GM12864 (cell line): Measurements from ENCODE around the gene MCMBP.

Experiments used
- DNase-seq: peaks from one replicate; pipeline ENCODE4 v3.0.0-alpha.2; 2011; ENCODE audit warnings: low read depth
- H3K4me3 ChIP-seq: 2 replicates; pipeline ENCODE4 v1.5.1; 2011; ENCODE audit warnings: mild to moderate bottlenecking, low read depth, low read length, control low read depth
- TF ChIP-seq, protein P1 (sequence below): IDR thresholded peaks from 2 replicates; pipeline ENCODE4 v1.5.1; 2011; ENCODE audit warnings: low read depth, mild to moderate bottlenecking, moderate library complexity, low read length, control low read depth, inconsistent platforms; ENCODE audit errors: missing control alignments

The MCMBP gene

DNA sequence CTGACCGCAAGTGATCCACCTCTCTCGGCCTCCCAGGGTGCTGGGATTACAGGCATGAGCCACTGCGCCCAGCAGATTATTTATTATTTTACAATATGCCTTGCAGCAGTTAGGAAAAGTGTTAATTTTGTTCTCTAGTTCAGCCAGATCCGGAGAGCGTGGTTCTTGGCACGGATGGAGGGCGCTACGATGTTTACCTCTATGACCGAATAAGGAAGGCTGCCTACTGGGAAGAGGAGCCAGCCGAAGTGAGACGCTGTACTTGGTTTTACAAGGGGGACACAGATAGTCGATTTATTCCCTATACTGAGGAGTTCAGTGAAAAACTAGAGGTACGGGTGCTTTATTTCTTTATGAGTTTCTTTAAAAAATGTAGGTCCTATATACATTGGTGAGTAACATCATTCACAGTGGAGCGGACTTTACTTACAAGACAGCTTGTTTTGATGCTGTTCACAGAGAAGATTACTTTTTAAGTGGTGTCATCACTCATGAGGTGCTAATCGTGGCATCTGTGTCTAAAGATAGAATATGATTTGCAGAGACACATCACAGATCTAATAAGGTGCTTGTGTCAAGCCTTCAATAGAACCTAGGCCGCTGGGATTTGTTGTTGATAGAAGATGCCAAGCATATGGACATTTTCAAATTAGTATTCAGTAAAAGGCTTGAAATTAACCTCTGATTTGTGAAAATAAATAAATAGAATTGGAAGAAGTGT is 31.5 kb upstream of the MCMBP start:
- no peak overlapping the region for H3K4me3 ChIP-seq
- TF ChIP-seq, protein P1, sequence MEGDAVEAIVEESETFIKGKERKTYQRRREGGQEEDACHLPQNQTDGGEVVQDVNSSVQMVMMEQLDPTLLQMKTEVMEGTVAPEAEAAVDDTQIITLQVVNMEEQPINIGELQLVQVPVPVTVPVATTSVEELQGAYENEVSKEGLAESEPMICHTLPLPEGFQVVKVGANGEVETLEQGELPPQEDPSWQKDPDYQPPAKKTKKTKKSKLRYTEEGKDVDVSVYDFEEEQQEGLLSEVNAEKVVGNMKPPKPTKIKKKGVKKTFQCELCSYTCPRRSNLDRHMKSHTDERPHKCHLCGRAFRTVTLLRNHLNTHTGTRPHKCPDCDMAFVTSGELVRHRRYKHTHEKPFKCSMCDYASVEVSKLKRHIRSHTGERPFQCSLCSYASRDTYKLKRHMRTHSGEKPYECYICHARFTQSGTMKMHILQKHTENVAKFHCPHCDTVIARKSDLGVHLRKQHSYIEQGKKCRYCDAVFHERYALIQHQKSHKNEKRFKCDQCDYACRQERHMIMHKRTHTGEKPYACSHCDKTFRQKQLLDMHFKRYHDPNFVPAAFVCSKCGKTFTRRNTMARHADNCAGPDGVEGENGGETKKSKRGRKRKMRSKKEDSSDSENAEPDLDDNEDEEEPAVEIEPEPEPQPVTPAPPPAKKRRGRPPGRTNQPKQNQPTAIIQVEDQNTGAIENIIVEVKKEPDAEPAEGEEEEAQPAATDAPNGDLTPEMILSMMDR: no peak
- no peak for DNase-seq

DNA sequence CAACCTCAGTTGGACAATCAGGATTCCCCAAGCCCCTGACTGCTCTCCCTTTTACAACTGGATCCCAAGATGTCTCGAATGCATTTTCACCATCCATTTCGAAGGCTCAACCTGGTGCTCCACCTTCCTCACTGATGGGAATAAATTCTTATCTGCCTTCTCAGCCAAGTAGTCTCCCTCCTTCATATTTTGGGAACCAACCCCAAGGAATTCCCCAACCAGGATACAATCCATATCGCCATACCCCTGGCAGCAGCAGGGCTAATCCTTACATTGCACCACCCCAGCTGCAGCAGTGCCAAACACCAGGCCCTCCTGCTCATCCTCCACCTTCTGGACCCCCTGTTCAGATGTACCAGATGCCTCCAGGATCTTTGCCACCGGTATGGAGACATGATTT is 25.9 kb upstream of the MCMBP start:
- no peak for DNase-seq
- TF ChIP-seq, protein P1: no peak
- H3K4me3 ChIP-seq: no peak overlapping the region

DNA sequence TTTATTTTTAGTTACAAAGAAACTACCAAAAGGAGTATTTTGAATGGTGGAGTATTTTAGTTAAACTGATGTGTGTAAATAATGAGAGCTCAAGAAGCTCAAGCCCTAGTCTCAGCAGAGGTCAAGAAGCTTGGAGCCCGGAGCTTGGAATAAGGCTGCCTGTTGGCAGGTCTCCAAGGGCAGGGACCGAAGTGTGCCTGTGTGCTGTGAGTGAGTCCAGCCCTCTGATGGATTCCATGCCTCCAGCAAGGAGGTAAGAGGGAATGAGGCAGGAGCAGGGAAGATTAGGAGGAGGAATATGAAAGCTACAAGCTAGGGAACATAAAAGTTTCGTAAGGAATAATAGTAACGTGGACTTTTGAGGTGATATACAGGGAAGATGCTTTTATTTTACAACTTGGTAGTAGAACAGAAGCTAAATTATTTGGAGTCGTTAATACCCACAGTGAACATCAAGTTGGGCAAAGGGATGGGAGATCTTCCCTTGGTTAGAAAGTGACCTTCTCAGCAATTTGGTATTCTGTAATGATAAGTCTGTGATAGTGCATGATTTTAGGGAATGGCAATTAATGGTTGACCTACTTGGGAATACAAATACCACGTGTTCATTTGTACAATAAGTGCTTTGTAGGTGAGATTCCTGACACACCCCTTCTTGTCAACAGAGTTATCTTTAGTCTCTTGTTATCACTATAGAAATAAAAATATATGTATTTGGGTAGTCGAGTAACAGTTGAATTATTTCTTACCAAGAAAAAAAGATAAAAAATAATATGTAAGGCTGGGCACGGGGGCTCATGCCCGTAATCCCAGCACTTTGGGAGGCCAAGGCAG is 24.5 kb upstream of the MCMBP start:
- no peak overlapping the region for H3K4me3 ChIP-seq
- DNase-seq: no peak
- TF ChIP-seq, protein P1: no peak

DNA sequence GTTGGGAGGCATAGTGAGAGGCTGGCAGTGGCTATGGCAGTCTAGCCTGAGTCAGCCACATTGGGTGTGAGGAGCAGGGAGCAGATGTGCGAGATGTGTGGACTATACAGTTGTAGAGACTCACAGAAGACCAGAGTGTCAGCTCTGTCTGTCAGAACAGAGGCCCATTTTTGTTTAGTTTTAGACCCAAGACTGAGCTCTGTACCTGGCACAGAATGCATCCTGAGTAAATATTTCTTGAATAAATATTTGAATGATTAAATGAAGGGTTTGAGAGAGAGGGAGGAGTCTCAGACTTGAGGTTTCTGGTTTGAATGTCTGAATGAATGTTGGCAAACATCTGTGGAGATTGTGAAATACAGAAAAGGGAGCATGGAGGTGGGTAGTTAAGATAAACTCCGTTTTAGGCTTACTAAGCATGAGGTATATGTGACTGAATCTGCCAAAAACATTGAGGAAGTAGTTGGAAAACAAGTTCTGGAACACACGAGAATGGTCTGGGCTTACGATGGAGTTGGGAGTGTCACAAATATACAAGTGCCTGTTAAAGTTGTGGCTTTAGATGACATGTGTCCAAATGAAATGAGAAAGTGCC is 23.5 kb upstream of the MCMBP start:
- no peak for DNase-seq
- no peak overlapping the region for H3K4me3 ChIP-seq
- TF ChIP-seq, protein P1: no peak

DNA sequence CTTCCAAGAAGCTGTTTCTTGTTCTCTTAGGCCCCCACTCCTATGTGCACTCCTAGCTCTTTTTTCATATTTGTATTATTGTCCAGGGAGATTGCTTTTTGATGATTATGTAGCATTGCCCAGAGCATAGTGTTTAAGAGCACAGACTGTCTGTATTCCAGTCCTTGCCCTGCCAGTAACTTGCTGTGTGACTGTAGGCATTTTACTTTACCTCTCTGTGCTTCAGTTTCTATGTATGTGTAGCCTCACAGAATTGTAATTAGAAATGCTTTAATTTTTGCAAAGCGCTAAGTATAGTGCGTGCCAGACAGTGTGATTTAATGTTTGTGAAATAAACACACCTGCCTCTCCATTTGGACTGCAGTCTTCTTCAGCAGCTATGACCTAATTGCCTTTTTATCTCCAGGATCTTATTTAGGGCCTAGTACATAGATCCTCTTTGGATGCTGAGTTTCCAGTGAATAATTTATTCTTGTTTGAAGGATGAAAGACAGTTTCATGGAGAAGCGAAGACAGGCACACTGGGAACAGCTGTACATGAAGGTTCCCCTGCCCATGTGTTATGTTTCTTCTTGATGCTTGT is 21.3 kb upstream of the MCMBP start:
- TF ChIP-seq, protein P1: no peak
- H3K4me3 ChIP-seq: peak overlapping the region; percentile 90

DNA sequence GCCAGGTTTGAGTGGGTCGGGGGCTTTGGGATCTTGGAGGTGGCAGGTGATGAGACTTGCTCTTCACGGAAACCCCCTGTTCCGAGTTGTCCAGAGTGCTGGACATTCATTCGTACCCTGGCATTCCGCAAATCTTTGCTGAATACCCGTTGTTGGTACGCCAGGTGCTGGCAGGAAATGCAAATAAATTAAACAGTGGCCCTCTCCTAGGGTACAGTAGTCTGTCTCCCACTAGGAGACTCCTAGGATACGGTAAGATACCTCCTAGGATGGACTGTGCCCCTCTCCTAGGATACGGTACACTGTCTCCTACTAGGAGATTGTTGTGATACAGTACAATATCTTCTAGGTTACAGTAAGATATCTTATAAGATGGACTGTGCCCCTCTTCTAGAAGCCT is 20.4 kb upstream of the MCMBP start:
- TF ChIP-seq, protein P1: no peak
- no peak for DNase-seq
- H3K4me3 ChIP-seq: peak overlapping the region; percentile 90

More for the DNA sequence above, 21.3 kb upstream of the MCMBP start:
- DNase-seq: no peak
